ENCODE measurements around the gene POR. TPM values are rescaled to one million over a fixed set of nuclear protein-coding genes. Genes with fewer than 3 reads are reported as not detected.
A peak's percentile ranks its signal among the peaks of the same experiment; 100 is the strongest.
"Not testable (repeated sequence)": the region's sequence is repeated elsewhere in the genome, so short reads cannot be mapped to it uniquely, and the experiment has no call there.

Gene POR
- total RNA-seq, 5 donors from 2014 or later (not counting 1 experiment from before 2014, with no cell fraction given) = 41.1 to 83.3 (median 58.8) TPM

- ChIA-PET POLR2A (no interaction called here), CTCF (interaction anchor here in 1 of 2 donors (0.6 kb wide), 1 partner anchor 49 kb away, joined by 3 read pairs; no protein-coding TSS in a partner anchor)
- no CpG with 5 or more reads among the region's 9 CpGs for WGBS (ENCODE audit: insufficient coverage)
- H3K4me1 Mint-ChIP-seq = no peaks in the 10 kb centered on the region
- DNase-seq = no peak
- no peaks in the 10 kb centered on the region for H3K9me3 Mint-ChIP-seq
- no peak for ATAC-seq (replicated peaks in 1 of 4)
- H3K27ac Mint-ChIP-seq = no peak overlapping the region
- no peaks in the 10 kb centered on the region for H3K4me1 ChIP-seq (ENCODE audit: control insufficient read depth in 1 of 2, extremely low read depth in 1 of 2, insufficient read depth in 2 of 2, low read length in 2 of 2)
- H3K4me3 Mint-ChIP-seq = no peak overlapping the region
- no peak overlapping the region for H3K4me3 ChIP-seq (ENCODE audit: control insufficient read depth in 1 of 2, extremely low read depth in 1 of 2, low read length in 1 of 2)
- no peaks in the 10 kb centered on the region for H3K36me3 Mint-ChIP-seq
- H3K27me3 Mint-ChIP-seq = no peaks in the 10 kb centered on the region
- peaks cover 0 to 8% of the 10 kb centered on the region in 2 experiments for H3K27me3 ChIP-seq (replicated peaks in 1 of 2; ENCODE audit: control insufficient read depth in 2 of 2, extremely low read depth in 1 of 2, insufficient read depth in 2 of 2, low read length in 1 of 2)
- H3K27ac ChIP-seq (ENCODE audit: low read length) = no peak overlapping the region
- no peaks in the 10 kb centered on the region for H3K36me3 ChIP-seq (ENCODE audit: control insufficient read depth in 2 of 2, extremely low read depth in 1 of 2, insufficient read depth in 1 of 2, low read length in 1 of 2)
- H3K9me3 ChIP-seq = no peaks in the 10 kb centered on the region
These were observed 14.2 kb upstream of the POR start for GRCh38 chr7:75900617-75901315.

GRCh38 chr7:75905785-75906604 is 9.0 kb upstream of the POR start:
- ChIA-PET CTCF (no interaction called here), POLR2A (interaction anchor here (0.5 to 0.6 kb wide), 2 partner anchors 77 to 912 kb away, joined by 4 to 5 read pairs; no protein-coding TSS in a partner anchor)
- Mint-ChIP-seq H3K9me3 (no peaks in the 10 kb centered on the region), H3K27ac (no peak overlapping the region), H3K4me3 (no peak overlapping the region), H3K27me3 (no peaks in the 10 kb centered on the region), H3K4me1 (no peaks in the 10 kb centered on the region), H3K36me3 (no peaks in the 10 kb centered on the region)
- no peak for ATAC-seq (replicated peaks in 1 of 4)
- Histone ChIP-seq H3K9me3 (no peaks in the 10 kb centered on the region), H3K36me3 (ENCODE audit: control insufficient read depth in 2 of 2, extremely low read depth in 1 of 2, insufficient read depth in 1 of 2, low read length in 1 of 2) (no peaks in the 10 kb centered on the region), H3K4me1 (ENCODE audit: control insufficient read depth in 1 of 2, extremely low read depth in 1 of 2, insufficient read depth in 2 of 2, low read length in 2 of 2) (no peaks in the 10 kb centered on the region), H3K27me3 (replicated peaks in 1 of 2; ENCODE audit: control insufficient read depth in 2 of 2, extremely low read depth in 1 of 2, insufficient read depth in 2 of 2, low read length in 1 of 2) (peaks cover 0 to 6% of the 10 kb centered on the region in 2 experiments), H3K27ac (ENCODE audit: low read length) (no peak overlapping the region), H3K4me3 (ENCODE audit: control insufficient read depth in 1 of 2, extremely low read depth in 1 of 2, low read length in 1 of 2) (no peak overlapping the region)
- DNase-seq = peak in 1 of 35 experiments; percentile 25
- WGBS (ENCODE audit: insufficient coverage) = 74% methylated on average over 10 of the region's 17 CpGs

GRCh38 chr7:75906991-75907667 is 7.8 kb upstream of the POR start:
- no peak overlapping the region for H3K4me3 Mint-ChIP-seq
- Histone ChIP-seq H3K27me3 (replicated peaks in 1 of 2; ENCODE audit: control insufficient read depth in 2 of 2, extremely low read depth in 1 of 2, insufficient read depth in 2 of 2, low read length in 1 of 2) (peaks cover 0 to 3% of the 10 kb centered on the region in 2 experiments), H3K36me3 (ENCODE audit: control insufficient read depth in 2 of 2, extremely low read depth in 1 of 2, insufficient read depth in 1 of 2, low read length in 1 of 2) (no peaks in the 10 kb centered on the region), H3K27ac (ENCODE audit: low read length) (no peak overlapping the region), H3K4me3 (ENCODE audit: control insufficient read depth in 1 of 2, extremely low read depth in 1 of 2, low read length in 1 of 2) (no peak overlapping the region), H3K4me1 (ENCODE audit: control insufficient read depth in 1 of 2, extremely low read depth in 1 of 2, insufficient read depth in 2 of 2, low read length in 2 of 2) (no peaks in the 10 kb centered on the region), H3K9me3 (no peaks in the 10 kb centered on the region)
- POLR2A ChIA-PET = no interaction called here
- no peak for ATAC-seq (replicated peaks in 1 of 4)
- H3K4me1 Mint-ChIP-seq = no peaks in the 10 kb centered on the region
- H3K27ac Mint-ChIP-seq = no peak overlapping the region
- CTCF ChIA-PET = no interaction called here
- no peaks in the 10 kb centered on the region for H3K36me3 Mint-ChIP-seq
- 100% methylated on average over 5 of the region's 10 CpGs for WGBS (ENCODE audit: insufficient coverage)
- no peaks in the 10 kb centered on the region for H3K27me3 Mint-ChIP-seq
- no peak for DNase-seq
- no peaks in the 10 kb centered on the region for H3K9me3 Mint-ChIP-seq

GRCh38 chr7:75907668-75908039 is 7.3 kb upstream of the POR start:
- H3K36me3 Mint-ChIP-seq; POLR2A ChIA-PET; ATAC-seq (replicated peaks in 1 of 4); DNase-seq; H3K9me3 ChIP-seq; H3K36me3 ChIP-seq (ENCODE audit: control insufficient read depth in 2 of 2, extremely low read depth in 1 of 2, insufficient read depth in 1 of 2, low read length in 1 of 2); H3K27ac Mint-ChIP-seq; H3K27me3 ChIP-seq (replicated peaks in 1 of 2; ENCODE audit: control insufficient read depth in 2 of 2, extremely low read depth in 1 of 2, insufficient read depth in 2 of 2, low read length in 1 of 2); H3K4me1 Mint-ChIP-seq; H3K27me3 Mint-ChIP-seq; H3K4me1 ChIP-seq (ENCODE audit: control insufficient read depth in 1 of 2, extremely low read depth in 1 of 2, insufficient read depth in 2 of 2, low read length in 2 of 2); H3K4me3 Mint-ChIP-seq; H3K4me3 ChIP-seq (ENCODE audit: control insufficient read depth in 1 of 2, extremely low read depth in 1 of 2, low read length in 1 of 2); H3K9me3 Mint-ChIP-seq; H3K27ac ChIP-seq (ENCODE audit: low read length): not testable (repeated sequence)
- CTCF ChIA-PET = interaction anchor here in 1 of 2 donors (0.7 kb wide), 1 partner anchor 385 kb away, joined by 3 read pairs; no protein-coding TSS in a partner anchor
- no CpG with 5 or more reads among the region's 9 CpGs for WGBS (ENCODE audit: insufficient coverage)

GRCh38 chr7:75909521-75910132 is 5.3 kb upstream of the POR start:
- peaks cover 5 to 10% (median 9%) of the 10 kb centered on the region in 3 donors for H3K4me1 Mint-ChIP-seq
- no peaks in the 10 kb centered on the region for H3K27me3 Mint-ChIP-seq
- no peak overlapping the region for H3K27ac Mint-ChIP-seq
- no peak for ATAC-seq (replicated peaks in 1 of 4)
- H3K4me3 ChIP-seq (ENCODE audit: control insufficient read depth in 1 of 2, extremely low read depth in 1 of 2, low read length in 1 of 2) = no peak overlapping the region
- CTCF ChIA-PET = no interaction called here
- no peak overlapping the region for H3K4me3 Mint-ChIP-seq
- H3K36me3 Mint-ChIP-seq = no peaks in the 10 kb centered on the region
- H3K4me1 ChIP-seq (ENCODE audit: control insufficient read depth in 1 of 2, extremely low read depth in 1 of 2, insufficient read depth in 2 of 2, low read length in 2 of 2) = peaks cover 3 to 11% of the 10 kb centered on the region in 2 experiments
- H3K36me3 ChIP-seq (ENCODE audit: control insufficient read depth in 2 of 2, extremely low read depth in 1 of 2, insufficient read depth in 1 of 2, low read length in 1 of 2) = no peaks in the 10 kb centered on the region
- H3K27ac ChIP-seq (ENCODE audit: low read length) = no peak overlapping the region
- H3K9me3 ChIP-seq = no peaks in the 10 kb centered on the region
- peaks cover 0 to 3% of the 10 kb centered on the region in 2 experiments for H3K27me3 ChIP-seq (replicated peaks in 1 of 2; ENCODE audit: control insufficient read depth in 2 of 2, extremely low read depth in 1 of 2, insufficient read depth in 2 of 2, low read length in 1 of 2)
- no peaks in the 10 kb centered on the region for H3K9me3 Mint-ChIP-seq
- WGBS (ENCODE audit: insufficient coverage) = no CpG with 5 or more reads among the region's 5 CpGs
- POLR2A ChIA-PET = no interaction called here
- DNase-seq = no peak

GRCh38 chr7:75911186-75911585 is 3.8 kb upstream of the POR start:
- H3K4me1 Mint-ChIP-seq = peaks cover 12 to 17% (median 16%) of the 10 kb centered on the region in 3 donors
- not testable (repeated sequence) for H3K27me3 Mint-ChIP-seq; H3K4me3 ChIP-seq (ENCODE audit: control insufficient read depth in 1 of 2, extremely low read depth in 1 of 2, low read length in 1 of 2)

More at GRCh38 chr7:75911186-75911585, 3.8 kb upstream of the POR start:
- WGBS (ENCODE audit: insufficient coverage) = 90% methylated on average over 5 of the region's 12 CpGs
- CTCF ChIA-PET; H3K27me3 ChIP-seq (replicated peaks in 1 of 2; ENCODE audit: control insufficient read depth in 2 of 2, extremely low read depth in 1 of 2, insufficient read depth in 2 of 2, low read length in 1 of 2); H3K4me3 Mint-ChIP-seq; H3K27ac Mint-ChIP-seq; H3K36me3 Mint-ChIP-seq; H3K9me3 ChIP-seq; DNase-seq; H3K36me3 ChIP-seq (ENCODE audit: control insufficient read depth in 2 of 2, extremely low read depth in 1 of 2, insufficient read depth in 1 of 2, low read length in 1 of 2); ATAC-seq (replicated peaks in 1 of 4); H3K9me3 Mint-ChIP-seq; H3K27ac ChIP-seq (ENCODE audit: low read length): not testable (repeated sequence)
- POLR2A ChIA-PET = interaction anchor here in 1 of 2 donors (0.6 kb wide), 1 partner anchor 398 kb away, joined by 13 read pairs; no protein-coding TSS in a partner anchor
- H3K4me1 ChIP-seq (ENCODE audit: control insufficient read depth in 1 of 2, extremely low read depth in 1 of 2, insufficient read depth in 2 of 2, low read length in 2 of 2) = peaks cover 3 to 21% of the 10 kb centered on the region in 2 experiments

Data from T-cell (primary cell).